HG03025 (cell line): Measurements from ENCODE around the gene MAX.

ENCODE experiments used
- ATAC-seq: cut with Tn5 transposase; IDR thresholded peaks from one replicate; pipeline ENCODE4 v1.9.1; 2021; ENCODE audit warnings: mild to moderate bottlenecking, moderate library complexity; ENCODE audit not compliant: unreplicated experiment, low FRiP score

The MAX gene

DNA sequence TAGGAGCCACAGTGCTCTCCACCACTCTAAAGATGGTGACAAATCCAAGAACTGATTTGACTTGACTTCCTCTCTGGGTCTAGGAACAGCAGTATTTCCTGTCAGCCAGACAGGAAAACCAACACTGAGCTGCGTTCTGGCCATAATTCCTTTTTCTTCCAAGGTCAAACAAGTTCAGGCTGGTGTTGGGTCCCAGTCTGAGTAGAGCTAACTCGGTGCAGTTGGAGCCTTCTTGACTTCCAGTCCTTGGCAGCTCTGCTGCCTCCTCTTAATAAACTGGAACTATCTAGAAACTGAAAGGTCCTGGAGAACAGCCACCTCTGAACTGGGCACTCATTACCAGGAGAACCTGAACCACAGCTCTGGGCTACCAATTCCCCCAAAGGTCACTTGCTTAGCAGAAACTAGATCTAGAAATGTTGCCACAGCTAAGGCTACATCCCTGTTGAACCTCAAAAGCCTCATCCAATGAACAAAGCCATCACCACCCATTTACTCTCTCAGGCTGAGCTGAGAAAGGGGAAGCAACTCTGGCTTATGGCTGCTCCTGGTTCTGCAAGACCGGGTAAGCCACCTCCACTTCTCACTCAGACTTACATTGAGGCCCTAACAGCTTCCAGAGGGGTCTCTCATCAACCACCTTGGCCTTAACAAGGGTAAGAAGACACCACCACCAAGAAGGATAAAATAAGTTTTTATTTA, 27.7 kb downstream of the MAX start:
- ATAC-seq, result no peak

DNA sequence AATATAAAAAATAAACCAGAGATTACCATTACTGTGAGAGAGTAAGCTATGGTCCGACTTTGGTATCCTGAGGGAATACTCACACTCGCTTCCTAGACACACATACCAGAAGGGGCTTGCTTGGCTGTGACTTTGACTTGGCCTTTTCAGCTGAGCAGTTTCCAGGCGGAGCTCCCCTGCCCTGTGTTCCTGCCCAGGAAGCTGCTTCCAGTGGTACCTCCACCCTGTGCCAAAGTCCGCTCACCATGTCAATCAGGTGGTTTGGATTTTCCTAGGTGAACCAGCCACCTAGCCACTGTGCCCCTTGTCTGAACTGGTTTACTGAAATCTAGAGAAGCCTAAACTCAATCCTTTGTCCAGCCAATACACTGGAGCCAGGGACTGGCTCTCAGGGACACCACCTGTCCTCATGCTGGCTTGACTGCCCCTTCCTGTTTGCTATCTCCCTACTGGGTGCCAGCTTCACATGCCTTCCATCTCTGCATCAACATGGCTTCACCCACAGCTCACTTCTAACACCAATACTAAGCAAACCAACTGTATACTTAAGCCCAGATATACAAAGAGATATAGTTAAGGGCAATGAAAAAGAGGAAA, 28.6 kb downstream of the MAX start:
- ATAC-seq, result no peak

DNA sequence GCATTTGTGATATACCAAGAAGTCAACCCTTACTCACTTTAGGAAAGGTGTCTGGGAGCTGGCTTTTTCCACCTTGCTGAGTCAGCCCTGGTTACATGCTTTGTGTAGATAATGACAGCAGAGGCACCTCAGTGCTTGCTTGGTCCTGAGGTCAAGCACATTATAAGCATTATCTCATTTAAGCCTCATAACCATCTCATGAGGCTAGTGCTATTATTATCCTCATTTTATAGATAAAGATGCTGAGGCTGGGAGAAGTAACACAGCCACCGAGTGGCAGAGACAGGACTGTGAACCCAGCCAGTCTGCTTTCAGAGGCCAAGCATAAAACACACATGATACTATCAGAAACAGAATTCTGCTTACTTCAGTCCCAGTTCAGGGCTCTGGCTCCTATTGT, 29.4 kb downstream of the MAX start:
- ATAC-seq, result no peak

DNA sequence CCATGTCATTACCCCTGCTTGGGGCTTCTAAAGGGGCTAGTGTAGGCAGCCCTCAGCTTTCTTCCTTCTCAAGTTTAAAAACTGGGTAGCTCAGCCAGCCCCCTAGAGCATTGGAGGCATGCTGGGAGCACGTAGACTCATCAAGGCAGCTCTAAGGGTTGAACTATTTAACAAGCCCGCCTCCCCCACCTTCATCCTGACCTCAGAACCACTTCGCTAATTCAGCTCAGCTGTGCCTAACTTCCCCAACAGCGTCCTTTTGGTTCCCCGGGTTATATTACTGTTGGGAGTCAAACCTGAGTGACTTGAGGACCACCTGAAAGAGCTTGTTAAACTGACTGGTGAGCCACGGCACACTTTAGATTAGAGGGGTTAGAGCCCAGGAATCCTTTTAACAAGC, 30.1 kb downstream of the MAX start:
- ATAC-seq, result no peak

DNA sequence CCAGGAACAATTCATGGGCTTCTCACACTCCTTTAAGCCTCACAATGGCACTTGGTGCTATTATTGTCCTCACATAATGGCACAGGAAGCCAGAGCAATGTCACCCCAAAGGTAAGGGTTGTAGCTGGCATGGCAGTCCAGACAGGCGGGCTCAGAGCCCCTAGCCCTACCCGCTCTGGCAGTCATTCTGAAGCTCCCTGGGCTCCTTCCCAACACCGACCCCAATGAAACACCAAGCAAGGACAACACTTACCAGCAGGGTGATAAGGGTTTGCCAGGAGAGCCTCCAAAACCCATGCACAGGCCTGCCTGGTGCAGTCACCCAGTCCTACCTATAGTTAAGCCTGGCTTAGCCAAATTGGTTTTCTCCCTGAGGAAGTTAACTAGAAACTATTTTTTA, 30.8 kb downstream of the MAX start:
- no peak for ATAC-seq

DNA sequence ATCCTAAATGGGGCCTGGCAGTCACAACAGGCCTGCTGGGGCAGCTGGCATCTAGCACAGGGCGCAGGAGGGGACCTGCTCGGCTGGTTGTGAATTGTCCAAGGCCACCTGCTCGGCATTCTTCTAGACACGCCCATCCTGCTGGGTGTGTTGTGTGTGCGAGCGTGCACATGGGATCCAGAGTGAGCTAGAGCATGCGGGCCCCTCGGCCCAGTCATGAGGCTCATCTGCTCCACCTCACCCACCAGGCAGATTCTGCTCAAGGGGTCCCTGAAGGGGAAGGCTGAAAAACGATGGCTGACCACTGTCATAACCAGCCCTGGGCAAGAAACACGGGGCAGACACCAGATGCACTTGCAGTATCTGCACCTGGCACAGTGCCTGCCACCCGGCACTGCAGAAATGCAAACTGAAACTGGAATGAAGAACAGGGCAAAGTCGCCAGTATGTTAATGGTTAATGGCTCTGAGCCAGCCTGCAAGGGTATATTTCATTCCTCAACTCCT, 31.8 kb downstream of the MAX start:
- ATAC-seq, result no peak

DNA sequence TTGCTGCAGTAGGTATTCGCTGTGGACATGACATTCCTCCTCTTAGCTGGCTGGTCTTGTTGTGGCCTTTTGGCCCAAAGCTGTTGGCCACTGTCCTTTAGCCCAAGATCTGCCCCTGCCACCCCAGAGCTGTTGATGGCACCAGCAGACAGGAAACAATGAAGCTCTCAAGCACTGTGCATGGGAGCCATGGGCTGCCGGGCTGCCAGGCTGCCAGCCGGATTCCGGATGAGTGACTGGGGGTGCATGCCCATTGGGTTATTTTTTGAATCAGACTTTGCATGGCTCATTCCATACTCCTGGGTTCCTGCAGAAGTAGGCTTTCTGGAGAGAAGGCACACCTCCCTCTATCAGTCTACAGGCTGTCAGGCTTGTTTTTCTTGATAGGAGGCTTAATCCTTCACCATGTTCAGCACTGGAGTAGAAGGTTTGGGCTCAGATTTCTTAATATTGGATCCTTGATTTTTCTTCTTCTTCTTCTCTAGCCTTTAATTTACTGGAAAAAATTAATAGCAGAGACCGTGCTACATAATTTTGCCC, 32.4 kb downstream of the MAX start:
- ATAC-seq, result no peak

DNA sequence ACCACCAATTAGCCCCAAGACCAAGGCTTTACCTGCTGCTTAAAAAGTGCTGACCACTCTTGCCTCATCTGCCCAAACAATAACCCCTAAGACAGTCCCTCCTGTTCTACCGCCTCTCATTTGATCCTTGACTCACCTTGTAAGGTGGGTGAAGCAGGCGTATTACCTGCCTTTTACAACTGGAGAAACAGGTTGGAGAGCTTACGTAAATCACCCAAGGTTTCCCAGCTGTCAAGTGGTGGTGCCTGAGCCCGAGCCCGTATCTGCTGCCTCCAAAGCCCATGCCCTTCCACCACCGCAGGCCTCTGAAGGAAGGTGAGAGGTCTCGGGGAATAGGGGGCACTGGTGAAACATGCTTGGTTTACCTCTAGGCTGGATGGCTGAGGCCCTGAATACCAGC, 36.6 kb downstream of the MAX start:
- ATAC-seq, result no peak

DNA sequence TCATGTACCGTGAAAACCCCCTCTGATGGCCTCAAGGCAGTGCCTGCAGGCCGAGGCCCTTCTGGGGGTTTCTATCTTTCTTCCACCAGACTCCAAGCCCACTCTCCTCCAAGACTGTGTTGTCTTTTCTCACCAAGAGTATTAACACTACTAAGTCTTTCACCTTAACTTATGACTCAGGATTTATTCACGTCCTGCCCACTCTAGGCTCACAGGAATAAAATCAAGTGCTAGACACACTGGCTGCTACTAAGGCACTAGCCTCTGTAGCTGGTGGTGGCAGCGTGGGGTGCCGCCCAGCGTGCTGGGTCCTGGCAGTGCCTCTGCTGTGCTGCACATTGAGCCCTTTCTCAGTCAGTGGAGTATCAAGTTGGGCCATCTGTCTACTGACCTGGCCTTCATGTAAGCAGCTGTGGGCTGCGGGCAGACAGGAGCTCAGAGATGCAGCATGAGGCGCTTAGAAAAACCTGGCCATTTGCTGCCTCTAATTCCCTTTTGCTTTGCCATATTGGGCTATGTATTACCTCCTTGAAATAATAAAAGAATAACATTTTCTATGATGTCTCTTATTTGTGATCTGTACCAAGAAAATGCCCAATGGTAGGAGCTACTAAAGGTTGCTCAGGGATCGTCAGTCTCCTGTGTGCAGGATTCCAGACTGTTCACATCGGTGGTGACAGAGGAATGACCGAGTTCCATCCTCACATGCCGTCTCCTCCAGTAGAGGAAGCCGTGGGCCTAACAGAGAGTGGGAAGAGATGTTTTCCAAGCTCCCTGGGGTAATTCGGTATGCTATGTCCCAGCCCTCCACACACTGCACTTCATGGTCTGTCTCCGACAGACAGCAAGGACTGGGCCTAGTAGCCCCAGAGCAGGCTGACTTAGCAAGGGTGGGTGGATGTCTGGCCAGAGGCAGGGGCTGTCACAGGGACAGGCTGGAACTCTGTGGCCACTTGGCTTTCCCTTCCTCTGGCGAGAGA, 39.9 kb downstream of the MAX start:
- ATAC-seq, result no peak

DNA sequence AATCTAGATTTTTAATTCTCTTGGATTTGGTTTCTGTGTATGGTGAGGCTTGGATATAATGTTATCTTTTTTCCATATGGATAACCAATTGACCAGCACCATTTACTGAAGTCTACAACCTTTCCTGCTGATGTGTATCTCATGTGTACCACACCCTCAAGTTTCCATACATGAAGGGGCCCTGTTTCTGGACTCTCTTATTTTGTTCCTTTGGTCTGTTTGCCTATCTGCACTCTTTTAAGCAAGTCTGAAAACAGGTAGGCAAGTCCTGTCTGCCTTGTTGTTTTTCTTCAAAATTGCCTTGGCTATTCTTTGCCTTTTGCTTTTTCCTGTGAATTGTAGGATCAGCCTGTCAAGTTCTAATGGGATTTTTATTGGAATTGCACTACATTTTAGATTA, 44.6 kb downstream of the MAX start:
- no peak for ATAC-seq

DNA sequence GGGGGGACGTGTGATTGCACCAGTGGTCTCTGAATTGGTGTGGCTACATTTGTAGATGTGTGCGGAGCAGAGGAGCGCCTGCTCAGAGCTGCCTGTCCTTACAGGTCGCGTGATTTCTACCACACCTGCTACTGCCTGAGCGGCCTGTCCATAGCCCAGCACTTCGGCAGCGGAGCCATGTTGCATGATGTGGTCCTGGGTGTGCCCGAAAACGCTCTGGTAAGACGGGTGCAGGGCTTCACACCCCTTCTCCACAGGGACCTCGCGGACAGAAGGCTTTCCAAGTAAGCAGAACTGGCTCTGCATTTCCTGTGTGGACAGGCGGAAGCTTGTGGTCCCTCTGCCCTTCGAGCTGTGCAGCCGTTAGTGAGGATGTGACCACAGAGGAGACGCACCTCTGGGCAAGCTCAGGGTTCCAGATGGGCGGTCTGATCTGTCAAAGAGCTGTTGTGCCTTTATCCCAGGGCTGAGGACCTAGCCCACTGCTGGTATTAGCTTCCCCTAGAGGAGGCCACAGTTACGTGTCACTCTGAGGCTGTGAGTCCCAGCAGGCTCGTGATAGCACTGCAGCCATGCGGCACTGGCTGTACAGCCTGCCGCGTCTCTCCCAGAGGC, 47.7 kb downstream of the MAX start:
- no peak for ATAC-seq

DNA sequence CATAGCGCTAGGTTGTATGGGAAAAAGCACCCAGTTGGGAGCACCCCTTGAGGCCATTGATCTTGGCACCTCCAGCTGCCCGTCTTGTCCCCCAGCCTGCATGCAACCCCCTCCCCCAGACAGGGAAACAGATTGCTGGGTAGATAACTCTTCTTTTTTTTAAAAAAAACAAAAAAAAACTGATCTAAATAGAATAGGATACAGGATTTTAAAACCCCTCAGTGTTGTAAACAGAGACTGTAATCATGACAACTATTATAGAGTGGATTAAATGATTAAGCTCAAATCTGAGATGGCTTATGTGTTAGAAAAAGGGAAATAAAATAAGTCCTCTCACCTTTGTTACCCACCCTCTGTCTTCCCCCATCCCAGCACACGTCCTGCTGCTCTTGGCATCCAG, 48.9 kb downstream of the MAX start:
- ATAC-seq, result no peak

DNA sequence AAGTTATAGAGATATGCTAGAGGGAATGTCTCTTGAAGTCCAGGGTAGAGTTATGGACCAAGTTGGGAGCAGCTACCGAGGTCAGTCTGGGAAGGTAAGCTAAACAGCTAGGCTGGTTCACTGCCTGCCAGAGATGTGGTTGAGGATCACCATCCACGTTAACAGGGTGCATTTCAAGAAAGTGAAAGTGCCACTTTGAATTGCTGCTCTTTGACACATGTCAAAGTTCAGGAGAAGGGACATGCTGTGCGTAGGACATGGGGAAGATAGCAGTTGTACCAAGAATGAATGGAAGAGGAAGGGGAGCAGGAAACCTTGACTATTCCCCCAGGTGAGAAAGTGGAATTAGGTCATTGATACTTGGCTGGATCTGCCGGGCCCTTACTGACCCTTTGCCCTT, 49.5 kb downstream of the MAX start:
- no peak for ATAC-seq

DNA sequence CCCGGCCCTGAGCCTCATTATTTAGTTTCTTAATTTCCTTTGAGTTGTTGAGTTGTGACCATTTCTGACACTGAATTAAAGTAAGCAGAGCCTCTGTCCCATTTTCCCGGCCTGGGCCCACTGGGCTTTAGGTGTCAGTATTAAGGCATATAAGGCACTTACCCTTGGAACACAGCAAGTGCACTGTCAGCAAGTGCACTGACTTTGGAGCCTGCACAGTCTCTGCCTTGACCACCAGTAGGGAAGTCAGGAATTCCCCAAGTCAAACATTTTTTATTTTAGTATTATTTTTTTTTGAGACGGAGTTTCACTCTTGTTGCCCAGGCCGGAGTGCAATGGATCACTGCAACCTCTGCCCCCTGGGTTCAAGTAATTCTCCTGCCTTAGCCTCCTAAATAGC, 56.6 kb downstream of the MAX start:
- no peak for ATAC-seq

DNA sequence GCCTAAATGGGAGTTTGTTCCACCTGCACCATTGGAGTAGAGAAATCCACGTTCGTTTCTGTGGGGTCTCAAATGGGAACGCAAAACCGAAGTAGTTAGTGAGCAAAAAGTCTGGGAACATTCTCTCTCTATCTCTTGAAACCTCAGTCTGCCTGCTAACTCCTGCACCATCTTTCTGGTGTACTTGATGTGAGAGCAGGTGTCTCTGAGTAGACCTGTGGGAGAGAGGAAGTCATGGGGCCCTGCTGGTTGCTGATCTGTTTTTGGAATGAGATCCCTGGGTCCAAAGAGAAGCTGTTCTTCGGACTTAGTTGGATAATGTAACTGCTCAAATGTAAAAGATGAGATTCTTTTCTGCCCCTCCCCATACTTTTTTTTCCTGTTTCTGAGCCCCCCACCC, 57.3 kb downstream of the MAX start:
- ATAC-seq, result no peak

DNA sequence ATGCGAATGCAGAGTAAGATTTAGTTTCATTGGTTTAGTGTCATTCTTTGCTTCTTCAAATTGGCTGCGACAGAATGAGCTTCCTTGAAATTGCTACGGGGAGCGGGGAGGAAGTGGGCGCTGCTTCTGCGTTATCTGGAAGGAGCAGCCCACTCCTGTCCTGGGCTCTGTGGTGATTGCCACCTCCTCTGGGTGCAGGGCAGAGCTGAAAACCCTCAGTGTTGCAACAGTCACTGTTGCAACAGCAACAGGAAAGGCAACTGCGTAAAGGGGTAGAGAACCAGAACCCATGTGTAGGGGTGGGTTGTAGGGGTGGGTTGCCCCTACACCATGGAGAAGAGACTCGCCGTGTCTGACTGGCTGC, 57.7 kb downstream of the MAX start:
- no peak for ATAC-seq

DNA sequence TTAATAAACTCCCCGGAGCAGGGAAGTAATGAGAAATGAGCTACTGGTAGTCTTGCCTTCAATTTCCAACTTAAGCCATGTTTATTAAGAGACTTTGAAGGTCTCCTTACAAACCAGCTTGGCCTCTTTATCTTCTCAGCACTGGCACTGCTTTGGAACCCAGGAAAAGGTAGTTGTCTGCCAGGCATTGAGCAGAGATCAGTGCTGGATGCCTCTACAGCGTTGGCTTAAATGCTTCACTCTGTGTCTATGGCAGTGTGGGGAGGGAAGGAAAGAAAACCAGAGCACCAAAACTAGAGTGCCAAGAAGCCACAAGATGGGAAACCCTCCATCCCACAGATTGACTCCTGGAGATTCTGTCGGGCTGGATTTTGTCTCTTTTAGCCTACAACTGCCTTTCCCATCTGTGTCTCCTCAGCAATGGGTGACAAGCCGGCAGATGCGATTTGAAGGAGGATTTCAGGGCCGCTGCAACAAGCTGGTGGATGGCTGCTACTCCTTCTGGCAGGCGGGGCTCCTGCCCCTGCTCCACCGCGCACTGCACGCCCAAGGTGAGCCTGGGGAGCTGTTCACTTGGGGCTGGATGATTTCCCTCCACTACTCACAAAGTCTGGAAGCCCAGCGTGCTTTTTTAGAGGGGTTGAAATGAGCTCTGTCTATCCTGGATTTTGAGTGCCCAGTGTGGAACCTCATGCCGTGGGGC, 58.3 kb downstream of the MAX start:
- ATAC-seq, result no peak

DNA sequence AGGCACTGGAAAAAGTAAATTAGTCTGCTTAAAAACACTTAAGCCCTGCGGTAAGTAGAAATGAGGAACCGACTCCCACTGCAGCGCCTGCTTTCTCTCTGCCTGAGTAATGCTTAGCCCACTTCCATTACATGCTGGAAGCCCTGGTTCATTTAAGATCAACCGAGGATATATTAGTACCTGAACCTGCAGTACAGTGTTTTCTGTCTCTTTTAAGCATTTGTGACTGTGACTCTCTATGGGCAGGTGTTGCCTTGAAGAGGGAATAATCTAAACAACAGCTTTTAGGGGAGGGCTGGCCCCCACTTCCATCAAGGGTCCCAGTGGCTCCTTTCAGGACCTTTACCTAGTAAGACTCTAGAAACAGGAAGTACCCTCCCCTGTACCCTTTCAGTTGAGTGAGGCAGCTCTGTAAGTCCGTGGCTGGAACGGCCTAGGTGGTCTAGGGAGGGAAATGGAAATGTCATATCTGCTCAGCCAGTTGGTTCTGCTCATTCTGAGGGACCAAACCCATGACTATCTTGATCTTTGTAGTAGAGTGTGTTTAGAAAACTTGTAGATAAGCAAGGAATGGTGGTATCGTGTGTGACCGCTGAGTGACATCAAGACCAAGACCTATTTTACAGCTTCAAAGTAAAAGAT, 59.5 kb downstream of the MAX start:
- peak; percentile 64 for ATAC-seq

DNA sequence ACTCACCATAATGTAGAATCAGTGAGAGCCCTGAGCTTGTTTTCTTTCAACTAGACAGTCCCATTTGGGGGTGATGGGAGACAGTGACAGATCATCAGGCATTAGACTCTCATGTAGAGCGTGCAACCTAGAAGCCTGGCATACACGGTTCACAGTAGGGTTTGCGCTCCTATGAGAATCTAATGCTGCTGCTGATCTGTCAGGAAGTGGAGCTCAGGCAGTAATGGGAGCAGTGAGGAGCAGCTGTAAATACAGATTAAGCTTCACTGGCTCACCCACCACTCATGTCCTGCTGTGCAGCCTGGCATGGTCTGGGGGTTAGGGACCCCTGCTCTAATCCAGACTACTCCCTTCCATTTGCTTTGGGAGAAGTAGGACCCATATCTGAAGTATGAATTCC, 60.0 kb downstream of the MAX start:
- ATAC-seq, result no peak
